ENCODE data around the gene CYBA. TPM values are rescaled to one million over a fixed set of nuclear protein-coding genes. Genes with fewer than 3 reads are reported as not detected.

The CYBA gene
- total and polyA plus RNA-seq, 2 of the 13 experiments (the other 11 are each of a cell fraction or from before 2014, with no cell fraction given): 196 to 250 TPM

GRCh38 chr16:88697831-88698615 lies 47.2 kb upstream of the CYBA start (continued):
- TF ChIP-seq PRDM4 (CRISPR knock-in tag; IDR thresholded peaks at IDR 0.05; ENCODE audit: borderline replicate concordance) (no peak), ZNF740 (CRISPR knock-in tag; IDR thresholded peaks at IDR 0.05) (no peak), FOSL1 (CRISPR knock-in tag; IDR thresholded peaks at IDR 0.05; ENCODE audit: borderline replicate concordance) (no peak), HOMEZ (CRISPR knock-in tag; IDR thresholded peaks at IDR 0.05; ENCODE audit: low read depth) (no peak), SAFB2 (CRISPR knock-in tag; IDR thresholded peaks at IDR 0.05; ENCODE audit: borderline replicate concordance, low read depth) (no peak), KLF6 (CRISPR knock-in tag; IDR thresholded peaks at IDR 0.05) (no peak), NFRKB (IDR thresholded peaks at IDR 0.05) (no peak), STAG1 (CRISPR knock-in tag; IDR thresholded peaks at IDR 0.05) (peak; percentile 62), ZBTB44 (CRISPR knock-in tag; IDR thresholded peaks at IDR 0.05) (no peak), ZNF597 (CRISPR knock-in tag; IDR thresholded peaks at IDR 0.05) (no peak), GLMP (CRISPR knock-in tag; IDR thresholded peaks at IDR 0.05; ENCODE audit: borderline replicate concordance) (no peak), ZNF263 (CRISPR knock-in tag; IDR thresholded peaks at IDR 0.05) (0 out of 2 replicates have a peak, but pooled peaks have one; percentile 15), DMAP1 (CRISPR knock-in tag; IDR thresholded peaks at IDR 0.05) (no peak), ZNF792 (CRISPR knock-in tag; IDR thresholded peaks at IDR 0.05) (no peak), ZNF17 (CRISPR knock-in tag; IDR thresholded peaks at IDR 0.05) (no peak), ZNF547 (CRISPR knock-in tag; IDR thresholded peaks at IDR 0.05) (no peak), ZNF274 (CRISPR knock-in tag; IDR thresholded peaks at IDR 0.05) (0 out of 2 replicates have a peak, but pooled peaks have one; percentile 10), GTF2F1 (IDR thresholded peaks at IDR 0.05; ENCODE audit: low read length) (no peak), ESRRA (CRISPR knock-in tag; IDR thresholded peaks at IDR 0.05; ENCODE audit: low read depth) (no peak), MEIS2 (CRISPR knock-in tag; IDR thresholded peaks at IDR 0.05) (no peak), SRSF4 (IDR thresholded peaks at IDR 0.05; ENCODE audit: low read depth, low read length, poor library complexity, severe bottlenecking) (no peak)
